Peyer's patch (tissue), 4 donors: ENCODE results near the gene BACE1. TPM values are rescaled to one million over a fixed set of nuclear protein-coding genes. Genes with fewer than 3 reads are reported as not detected.
A peak's percentile ranks its signal among the peaks of the same experiment; 100 is the strongest.

Experiments
- DNase-seq, 3 donors: peaks; one replicate each; pipeline ENCODE4 v3.0.0-alpha.2; 2017 to 2019
- H3K27ac ChIP-seq, 4 donors: fragments of 200-600 bp; sonication (generic); one replicate each; pipeline ENCODE4 v1.5.1; 2016 to 2019
- H3K27me3 ChIP-seq, 2 donors: fragments of 200-600 bp; sonication (generic); one replicate each; pipeline ENCODE4 v1.5.1; 2019
- H3K36me3 ChIP-seq, 3 donors: fragments of 200-600 bp; sonication (generic); one replicate each; pipeline ENCODE4 v1.5.1; 2016 to 2019
- H3K4me1 ChIP-seq, 4 donors: fragments of 200-600 bp; sonication (generic); one replicate each; pipeline ENCODE4 v1.5.1; 2016 to 2019
- H3K4me3 ChIP-seq, 4 donors: fragments of 200-600 bp; sonication (generic); 1 replicate in 3 of 4; 2 replicates in 1 of 4; pipeline ENCODE4 v1.5.1; 2016 to 2019; ENCODE audit warnings: mild to moderate bottlenecking in 1 of 4
- H3K9me3 ChIP-seq, 4 donors: fragments of 200-600 bp; sonication (generic); one replicate each; pipeline ENCODE4 v1.5.1; 2016 to 2019; ENCODE audit warnings: mild to moderate bottlenecking in 1 of 4
- POLR2A ChIP-seq, 2 donors: fragments of 450-650 bp; IDR thresholded peaks; one replicate each; pipeline ENCODE4 v1.5.1; 2017; ENCODE audit warnings: antibody characterized with exemption in 2 of 2, mild to moderate bottlenecking in 2 of 2, moderate library complexity in 2 of 2
- total RNA-seq, 4 donors: library from RNA; depleted of rRNA; stranded (reverse); fragments of >200 nt; gene quantifications; one replicate each; pipeline ENCODE4 v1.1.0, GENCODE V29; 2016
- TF ChIP-seq, protein P1 (sequence below), 6 experiments: fragments of 450-650 bp in 4 of 6; fragments of 200-600 bp in 2 of 6; sonication (generic) in 1 of 6; IDR thresholded peaks; one replicate each; pipeline ENCODE4 v1.5.1; 2017 to 2019; ENCODE audit warnings: antibody characterized with exemption in 6 of 6, mild to moderate bottlenecking in 3 of 6, moderate library complexity in 1 of 6

BACE1 gene
- total RNA-seq, 4 donors from 2014 or later, result 5.6 to 11.4 (median 8.9) TPM

DNA sequence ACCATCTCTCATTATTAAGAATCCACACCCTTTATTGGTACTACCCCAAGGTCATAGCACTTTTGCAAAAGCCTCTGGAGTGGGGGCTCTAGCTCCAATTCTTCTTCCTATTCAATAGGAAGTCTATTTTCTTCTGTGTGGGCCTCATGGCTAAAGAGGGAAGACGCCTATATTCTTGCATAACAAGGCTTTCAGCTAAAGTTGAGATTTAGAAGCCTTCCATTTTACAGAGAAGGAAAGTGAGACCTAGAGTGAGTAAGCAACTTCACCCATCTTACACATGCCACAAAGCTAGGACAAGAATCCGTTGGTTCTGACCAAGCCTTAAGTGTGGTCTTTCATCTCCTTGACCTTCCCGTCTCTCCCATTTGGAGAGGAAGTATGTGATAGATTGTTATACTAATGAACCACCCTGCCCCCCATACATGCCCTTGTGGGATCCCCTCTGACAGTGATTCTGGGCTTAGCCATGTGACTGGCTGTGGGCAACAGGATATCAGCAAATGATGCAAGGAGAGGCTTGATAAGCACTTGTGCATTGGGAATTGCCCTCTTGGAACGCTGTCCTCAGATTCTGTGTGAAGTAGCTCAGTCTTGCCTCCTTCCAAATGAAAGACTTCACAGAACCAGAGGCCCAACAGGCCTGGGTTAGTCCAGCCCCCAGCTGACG is 12.3 kb downstream of the BACE1 start:
- Histone ChIP-seq H3K4me3 (no peak overlapping the region), H3K9me3 (no peaks in the 10 kb centered on the region), H3K4me1 (peaks cover 0 to 14% (median 0%) of the 10 kb centered on the region in 4 donors), H3K27me3 (no peaks in the 10 kb centered on the region), H3K27ac (no peak overlapping the region), H3K36me3 (no peaks in the 10 kb centered on the region)
- no peak for DNase-seq
- TF ChIP-seq, protein P1, sequence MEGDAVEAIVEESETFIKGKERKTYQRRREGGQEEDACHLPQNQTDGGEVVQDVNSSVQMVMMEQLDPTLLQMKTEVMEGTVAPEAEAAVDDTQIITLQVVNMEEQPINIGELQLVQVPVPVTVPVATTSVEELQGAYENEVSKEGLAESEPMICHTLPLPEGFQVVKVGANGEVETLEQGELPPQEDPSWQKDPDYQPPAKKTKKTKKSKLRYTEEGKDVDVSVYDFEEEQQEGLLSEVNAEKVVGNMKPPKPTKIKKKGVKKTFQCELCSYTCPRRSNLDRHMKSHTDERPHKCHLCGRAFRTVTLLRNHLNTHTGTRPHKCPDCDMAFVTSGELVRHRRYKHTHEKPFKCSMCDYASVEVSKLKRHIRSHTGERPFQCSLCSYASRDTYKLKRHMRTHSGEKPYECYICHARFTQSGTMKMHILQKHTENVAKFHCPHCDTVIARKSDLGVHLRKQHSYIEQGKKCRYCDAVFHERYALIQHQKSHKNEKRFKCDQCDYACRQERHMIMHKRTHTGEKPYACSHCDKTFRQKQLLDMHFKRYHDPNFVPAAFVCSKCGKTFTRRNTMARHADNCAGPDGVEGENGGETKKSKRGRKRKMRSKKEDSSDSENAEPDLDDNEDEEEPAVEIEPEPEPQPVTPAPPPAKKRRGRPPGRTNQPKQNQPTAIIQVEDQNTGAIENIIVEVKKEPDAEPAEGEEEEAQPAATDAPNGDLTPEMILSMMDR (IDR thresholded peaks at IDR 0.05), result no peak
- TF ChIP-seq POLR2A (IDR thresholded peaks at IDR 0.05), result no peak

GRCh38 chr11:117303101-117303500 is 13.0 kb downstream of the BACE1 start:
- H3K27ac ChIP-seq, result no peak overlapping the region
- TF ChIP-seq, protein P1 (IDR thresholded peaks at IDR 0.05), result no peak
- no peak for TF ChIP-seq POLR2A (IDR thresholded peaks at IDR 0.05)
- H3K4me3 ChIP-seq, result no peak overlapping the region
- peaks cover 0 to 14% (median 0%) of the 10 kb centered on the region in 4 donors for H3K4me1 ChIP-seq
- H3K27me3 ChIP-seq, result no peaks in the 10 kb centered on the region
- H3K9me3 ChIP-seq, result no peaks in the 10 kb centered on the region
- H3K36me3 ChIP-seq, result no peaks in the 10 kb centered on the region
- no peak for DNase-seq

- Histone ChIP-seq H3K4me1 (peaks cover 0 to 14% (median 0%) of the 10 kb centered on the region in 4 donors), H3K36me3 (no peaks in the 10 kb centered on the region), H3K4me3 (no peak overlapping the region), H3K9me3 (no peaks in the 10 kb centered on the region), H3K27me3 (no peaks in the 10 kb centered on the region), H3K27ac (no peak overlapping the region)
- TF ChIP-seq POLR2A (IDR thresholded peaks at IDR 0.05), result no peak
- TF ChIP-seq, protein P1 (IDR thresholded peaks at IDR 0.05), result no peak
- DNase-seq, result no peak
Measured at GRCh38 chr11:117302228-117302627, 13.8 kb downstream of the BACE1 start.

DNA sequence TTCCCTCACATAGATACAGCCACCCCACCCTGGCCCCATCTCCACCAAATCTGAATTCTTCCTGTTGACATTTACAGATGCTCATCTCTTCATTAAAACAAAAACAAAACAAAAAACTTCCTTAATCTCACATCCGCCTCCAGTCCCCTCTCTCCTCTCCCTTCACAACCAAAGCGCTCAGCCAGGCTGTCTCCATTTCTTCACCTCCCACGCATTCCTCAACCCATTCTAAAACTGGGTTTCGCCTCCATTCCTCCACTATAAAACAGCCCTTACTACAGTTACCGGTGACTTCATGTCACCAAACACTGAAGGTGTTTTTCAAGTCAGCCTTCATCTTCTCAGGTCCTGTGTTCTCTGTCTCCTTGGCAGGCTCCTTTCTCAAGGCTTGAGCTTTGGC is 15.3 kb downstream of the BACE1 start:
- H3K9me3 ChIP-seq, result no peaks in the 10 kb centered on the region
- H3K4me3 ChIP-seq, result no peak overlapping the region
- no peaks in the 10 kb centered on the region for H3K36me3 ChIP-seq
- H3K27me3 ChIP-seq, result no peaks in the 10 kb centered on the region
- no peak overlapping the region for H3K27ac ChIP-seq
- DNase-seq, result no peak
- peaks cover 0 to 14% (median 0%) of the 10 kb centered on the region in 4 donors for H3K4me1 ChIP-seq
- TF ChIP-seq POLR2A (IDR thresholded peaks at IDR 0.05), result no peak
- TF ChIP-seq, protein P1 (IDR thresholded peaks at IDR 0.05), result no peak

- DNase-seq, result no peak
- Histone ChIP-seq H3K4me1 (peaks cover 0 to 14% (median 0%) of the 10 kb centered on the region in 4 donors), H3K9me3 (no peaks in the 10 kb centered on the region), H3K4me3 (peak overlapping the region in 1 of 4 donors; percentile 19), H3K27ac (peak overlapping the region in 1 of 4 donors; percentile 25), H3K36me3 (peaks cover 0 to under 1% (median 0%) of the 10 kb centered on the region in 3 donors), H3K27me3 (no peaks in the 10 kb centered on the region)
- TF ChIP-seq, protein P1 (IDR thresholded peaks at IDR 0.05), result no peak
- no peak for TF ChIP-seq POLR2A (IDR thresholded peaks at IDR 0.05)
Measured at GRCh38 chr11:117300283-117300663, 15.8 kb downstream of the BACE1 start.
